ENCODE results near the gene SHC3. TPM values are rescaled to one million over a fixed set of nuclear protein-coding genes. Genes with fewer than 3 reads are reported as not detected.
A peak's percentile ranks its signal among the peaks of the same experiment; 100 is the strongest.

Gene SHC3
- polyA plus RNA-seq, 1 experiment, result 1.3 TPM

DNA sequence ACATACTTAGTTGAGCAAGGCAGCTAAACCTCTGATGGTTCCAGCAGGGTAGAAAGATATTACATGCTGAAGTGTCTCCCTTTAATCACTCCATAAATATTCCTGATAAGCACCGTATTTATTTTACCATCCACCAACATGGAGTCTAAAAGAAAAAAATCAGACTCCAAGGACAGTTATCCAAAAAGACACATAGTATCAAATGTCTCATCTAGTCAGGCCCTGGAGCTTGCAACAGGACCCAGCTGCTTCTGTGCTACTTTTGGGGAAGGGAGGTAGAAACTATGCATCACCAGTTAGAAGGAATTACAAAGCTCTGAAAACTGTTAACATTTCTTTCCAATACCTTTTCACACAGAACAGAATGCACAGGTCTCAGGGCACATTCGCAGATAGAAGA lies 99.2 kb downstream of the SHC3 start:
- no peak for DNase-seq (ENCODE audit: low read depth)
- Histone ChIP-seq H3K4me3 (ENCODE audit: low read depth, low read length) (no peak overlapping the region), H3K27me3 (ENCODE audit: control insufficient read depth, insufficient read depth, low read length) (no peaks in the 10 kb centered on the region), H3K36me3 (ENCODE audit: control insufficient read depth, insufficient read depth, low read length) (no peaks in the 10 kb centered on the region; the same call in 1 of the 2 replicates)
- ChIA-PET POLR2A (no interaction called here), CTCF (interaction anchor here (1.6 kb wide), 1 partner anchor 17 kb away, joined by 3 read pairs; no protein-coding TSS in a partner anchor)
- TF ChIP-seq CTCF (IDR thresholded peaks at IDR 0.05; ENCODE audit: insufficient read depth, low read depth, low read length), result no peak

- ChIA-PET CTCF (interaction anchor here (1.6 kb wide), 1 partner anchor 17 kb away, joined by 3 read pairs; no protein-coding TSS in a partner anchor), POLR2A (no interaction called here)
- peak; percentile 33 for DNase-seq (ENCODE audit: low read depth)
- Histone ChIP-seq H3K27me3 (ENCODE audit: control insufficient read depth, insufficient read depth, low read length) (no peaks in the 10 kb centered on the region), H3K4me3 (ENCODE audit: low read depth, low read length) (no peak overlapping the region), H3K36me3 (ENCODE audit: control insufficient read depth, insufficient read depth, low read length) (no peaks in the 10 kb centered on the region; the same call in 1 of the 2 replicates)
- no peak for TF ChIP-seq CTCF (IDR thresholded peaks at IDR 0.05; ENCODE audit: insufficient read depth, low read depth, low read length)
These were observed 99.8 kb downstream of the SHC3 start for GRCh38 chr9:89078860-89079259.

GRCh38 chr9:89078421-89078820 lies 100.2 kb downstream of the SHC3 start:
- Histone ChIP-seq H3K36me3 (ENCODE audit: control insufficient read depth, insufficient read depth, low read length) (no peaks in the 10 kb centered on the region; the same call in 1 of the 2 replicates), H3K27me3 (ENCODE audit: control insufficient read depth, insufficient read depth, low read length) (no peaks in the 10 kb centered on the region), H3K4me3 (ENCODE audit: low read depth, low read length) (no peak overlapping the region)
- TF ChIP-seq CTCF (IDR thresholded peaks at IDR 0.05; ENCODE audit: insufficient read depth, low read depth, low read length), result no peak
- POLR2A ChIA-PET, result no interaction called here
- DNase-seq (ENCODE audit: low read depth), result no peak
- CTCF ChIA-PET, result interaction anchor here (1.6 kb wide), 1 partner anchor 18 kb away, joined by 3 read pairs; no protein-coding TSS in a partner anchor

- no peaks in the 10 kb centered on the region for H3K27me3 ChIP-seq (ENCODE audit: control insufficient read depth, insufficient read depth, low read length)
- no peaks in the 10 kb centered on the region; the same call in 1 of the 2 replicates for H3K36me3 ChIP-seq (ENCODE audit: control insufficient read depth, insufficient read depth, low read length)
- ChIA-PET CTCF (no interaction called here), POLR2A (no interaction called here)
- TF ChIP-seq CTCF (IDR thresholded peaks at IDR 0.05; ENCODE audit: insufficient read depth, low read depth, low read length), result no peak
- no peak overlapping the region for H3K4me3 ChIP-seq (ENCODE audit: low read depth, low read length)
- DNase-seq (ENCODE audit: low read depth), result no peak
These were observed 101.1 kb downstream of the SHC3 start for GRCh38 chr9:89077519-89077918.

- Histone ChIP-seq H3K27me3 (ENCODE audit: control insufficient read depth, insufficient read depth, low read length) (no peaks in the 10 kb centered on the region), H3K4me3 (ENCODE audit: low read depth, low read length) (no peak overlapping the region), H3K36me3 (ENCODE audit: control insufficient read depth, insufficient read depth, low read length) (no peaks in the 10 kb centered on the region; the same call in 1 of the 2 replicates)
- no peak for DNase-seq (ENCODE audit: low read depth)
- no peak for TF ChIP-seq CTCF (IDR thresholded peaks at IDR 0.05; ENCODE audit: insufficient read depth, low read depth, low read length)
- ChIA-PET POLR2A (no interaction called here), CTCF (no interaction called here)
These were observed 105.2 kb downstream of the SHC3 start for GRCh38 chr9:89073397-89073796.

Measured in BJ (cell line).